Activated CD4-positive, alpha-beta T cell treated with anti-CD3 and anti-CD28 coated beads, Interleukin-2, amount 10 ng/mL, durations not matched to agents 7 days and 5 days (primary cell): Measurements from ENCODE around the gene NPAS2. TPM values are rescaled to one million over a fixed set of nuclear protein-coding genes. Genes with fewer than 3 reads are reported as not detected.

Experiments used
- CTCF ChIA-PET: fragments of 350-600 bp; sonication (Branson Sonifier 250); formaldehyde crosslinking; loops from one replicate; lab custom pipeline; 2021; ENCODE audit warnings: antibody characterized with exemption; lab: Charles Lee
- POLR2A ChIA-PET: fragments of 350-600 bp; sonication (Branson Sonifier 250); formaldehyde crosslinking; loops from one replicate; lab custom pipeline; 2021; ENCODE audit warnings: antibody characterized with exemption; lab: Charles Lee
- DNase-seq: peaks from one replicate; pipeline ENCODE4 v3.0.0-alpha.2; 2020
- H3K27ac Mint-ChIP-seq: one replicate; pipeline ENCODE4 v1.8.0; 2021; ENCODE audit warnings: mild to moderate bottlenecking, moderate library complexity, mixed read lengths
- H3K27me3 Mint-ChIP-seq: one replicate; pipeline ENCODE4 v1.8.0; 2021; ENCODE audit warnings: mixed read lengths
- H3K36me3 Mint-ChIP-seq: one replicate; pipeline ENCODE4 v1.8.0; 2021; ENCODE audit warnings: low read depth, mixed read lengths
- H3K4me1 Mint-ChIP-seq: one replicate; pipeline ENCODE4 v1.8.0; 2021; ENCODE audit warnings: mixed read lengths
- H3K4me3 Mint-ChIP-seq: one replicate; pipeline ENCODE4 v1.8.0; 2021; ENCODE audit warnings: mild to moderate bottlenecking, moderate library complexity, mixed read lengths
- H3K9me3 Mint-ChIP-seq: one replicate; pipeline ENCODE4 v1.8.0; 2021; ENCODE audit warnings: mixed read lengths
- total RNA-seq, 2 experiments: library from RNA; stranded (reverse); gene quantifications; one replicate each; pipeline ENCODE4 v1.2.3, GENCODE V29; 2021

The NPAS2 gene
- total RNA-seq, 2 experiments from 2014 or later: 5.6 to 6.1 TPM

DNA sequence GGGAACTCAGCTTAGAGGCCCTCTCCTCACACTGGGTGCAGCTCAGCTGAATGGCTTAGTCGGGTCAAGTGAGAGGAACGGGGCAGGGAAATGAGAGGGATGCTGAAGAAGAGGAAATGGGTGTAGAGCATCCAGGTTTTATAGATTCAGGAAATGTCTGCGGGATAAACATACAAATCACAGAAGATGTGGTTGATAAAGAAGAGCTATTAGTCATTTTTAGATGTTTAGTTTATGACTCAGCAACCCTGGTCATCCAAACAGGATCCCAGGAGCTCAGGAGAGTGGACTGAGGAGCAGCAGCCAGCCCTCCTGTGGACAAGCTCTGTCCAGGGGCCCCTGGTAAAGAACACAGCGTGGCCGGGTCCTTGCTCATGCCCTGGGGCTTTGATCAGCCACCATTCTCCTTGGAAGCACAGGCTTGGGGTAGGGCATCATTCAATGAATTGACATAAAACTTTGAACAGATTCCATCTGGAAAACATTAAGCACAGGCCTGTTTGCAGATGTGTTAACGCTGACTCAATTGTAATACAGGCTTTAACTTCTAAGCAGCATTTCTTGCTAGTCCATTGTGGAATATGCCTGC, 83.0 kb downstream of the NPAS2 start:
- ChIA-PET POLR2A (no interaction called here), CTCF (no interaction called here)
- H3K9me3 Mint-ChIP-seq: no peaks in the 10 kb centered on the region
- H3K27me3 Mint-ChIP-seq: peaks cover 1% of the 10 kb centered on the region
- no peak for DNase-seq
- H3K4me1 Mint-ChIP-seq: peaks cover 15% of the 10 kb centered on the region
- H3K36me3 Mint-ChIP-seq: no peaks in the 10 kb centered on the region
- no peak overlapping the region for H3K4me3 Mint-ChIP-seq
- no peak overlapping the region for H3K27ac Mint-ChIP-seq

- Mint-ChIP-seq H3K9me3 (no peaks in the 10 kb centered on the region), H3K4me1 (peaks cover 17% of the 10 kb centered on the region), H3K4me3 (no peak overlapping the region), H3K36me3 (no peaks in the 10 kb centered on the region), H3K27ac (no peak overlapping the region), H3K27me3 (peaks cover 1% of the 10 kb centered on the region)
- ChIA-PET CTCF (no interaction called here), POLR2A (no interaction called here)
- no peak for DNase-seq
Measured at GRCh38 chr2:100903534-100904258, 83.8 kb downstream of the NPAS2 start.

- POLR2A ChIA-PET: no interaction called here
- DNase-seq: no peak
- CTCF ChIA-PET: interaction anchor here (0.9 kb wide), 1 partner anchor 10 kb away, joined by 3 read pairs; no protein-coding TSS in a partner anchor
- H3K27me3 Mint-ChIP-seq: peaks cover 1% of the 10 kb centered on the region
- H3K4me1 Mint-ChIP-seq: peaks cover 17% of the 10 kb centered on the region
- H3K9me3 Mint-ChIP-seq: no peaks in the 10 kb centered on the region
- no peak overlapping the region for H3K27ac Mint-ChIP-seq
- no peaks in the 10 kb centered on the region for H3K36me3 Mint-ChIP-seq
- H3K4me3 Mint-ChIP-seq: no peak overlapping the region
Measured at GRCh38 chr2:100905132-100905805, 85.3 kb downstream of the NPAS2 start.

- Mint-ChIP-seq H3K36me3 (no peaks in the 10 kb centered on the region), H3K27ac (no peak overlapping the region), H3K9me3 (no peaks in the 10 kb centered on the region), H3K27me3 (peaks cover 1% of the 10 kb centered on the region), H3K4me1 (peaks cover 17% of the 10 kb centered on the region), H3K4me3 (no peak overlapping the region)
- ChIA-PET POLR2A (no interaction called here), CTCF (interaction anchor here (0.9 kb wide), 1 partner anchor 11 kb away, joined by 3 read pairs; no protein-coding TSS in a partner anchor)
- DNase-seq: no peak
Measured at GRCh38 chr2:100906131-100906530, 86.2 kb downstream of the NPAS2 start.

DNA sequence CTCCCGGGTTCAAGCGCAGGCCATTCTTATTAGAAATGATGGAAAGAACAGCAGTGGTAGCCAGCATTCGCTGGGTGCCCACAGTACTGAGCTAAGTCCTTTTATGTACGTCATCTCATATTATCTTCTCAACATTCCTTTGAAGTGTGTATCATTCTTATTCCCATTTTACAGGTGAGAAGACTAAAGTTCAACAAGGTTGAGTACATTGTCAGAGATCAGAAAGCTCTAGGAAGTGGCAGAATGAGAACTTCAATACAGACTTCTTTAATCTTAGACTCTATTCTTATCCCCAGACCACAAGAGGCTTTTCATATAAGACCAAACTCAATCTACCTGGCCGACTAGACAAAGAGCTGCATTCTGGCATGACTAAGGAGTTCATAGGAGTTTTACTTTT, 86.7 kb downstream of the NPAS2 start:
- no peak for DNase-seq
- H3K4me3 Mint-ChIP-seq: no peak overlapping the region
- H3K27me3 Mint-ChIP-seq: peaks cover 1% of the 10 kb centered on the region
- H3K4me1 Mint-ChIP-seq: peaks cover 17% of the 10 kb centered on the region
- ChIA-PET CTCF (no interaction called here), POLR2A (no interaction called here)
- H3K27ac Mint-ChIP-seq: no peak overlapping the region
- no peaks in the 10 kb centered on the region for H3K9me3 Mint-ChIP-seq
- no peaks in the 10 kb centered on the region for H3K36me3 Mint-ChIP-seq

DNA sequence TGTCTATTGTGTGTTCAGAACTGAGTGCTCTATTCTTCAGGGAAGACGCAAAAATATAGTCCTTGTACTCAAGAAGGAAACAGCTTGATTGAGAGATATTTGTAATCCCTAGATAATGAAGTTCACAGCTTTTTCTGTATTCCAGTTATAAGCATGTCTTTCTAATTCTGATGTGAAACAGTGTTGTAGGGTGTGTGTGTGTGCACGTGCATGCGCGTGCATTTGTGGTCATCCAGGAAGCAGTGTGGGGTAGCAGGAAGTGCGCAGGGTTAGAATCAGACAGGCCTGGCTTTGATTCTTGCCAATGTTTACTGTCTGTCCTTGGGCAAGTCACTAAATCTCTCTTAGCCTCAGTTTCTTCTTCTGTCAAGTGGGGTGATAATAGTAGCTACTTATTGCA, 87.9 kb downstream of the NPAS2 start:
- Mint-ChIP-seq H3K4me1 (peaks cover 14% of the 10 kb centered on the region), H3K27me3 (no peaks in the 10 kb centered on the region), H3K27ac (no peak overlapping the region), H3K9me3 (no peaks in the 10 kb centered on the region), H3K4me3 (no peak overlapping the region), H3K36me3 (no peaks in the 10 kb centered on the region)
- DNase-seq: no peak
- POLR2A ChIA-PET: no interaction called here
- CTCF ChIA-PET: interaction anchor here (1.0 kb wide), 1 partner anchor 11 kb away, joined by 4 read pairs; no protein-coding TSS in a partner anchor

GRCh38 chr2:100909534-100910081, 89.7 kb downstream of the NPAS2 start:
- CTCF ChIA-PET: interaction anchor here (0.8 kb wide), 1 partner anchor 14 kb away, joined by 3 read pairs; no protein-coding TSS in a partner anchor
- Mint-ChIP-seq H3K36me3 (peaks cover 2% of the 10 kb centered on the region), H3K4me1 (peaks cover 14% of the 10 kb centered on the region), H3K27ac (no peak overlapping the region), H3K4me3 (no peak overlapping the region), H3K9me3 (peaks cover 2% of the 10 kb centered on the region), H3K27me3 (no peaks in the 10 kb centered on the region)
- DNase-seq: no peak
- POLR2A ChIA-PET: no interaction called here

- Mint-ChIP-seq H3K36me3 (peaks cover 2% of the 10 kb centered on the region), H3K4me3 (no peak overlapping the region), H3K9me3 (peaks cover 2% of the 10 kb centered on the region), H3K4me1 (peaks cover 14% of the 10 kb centered on the region), H3K27ac (no peak overlapping the region), H3K27me3 (no peaks in the 10 kb centered on the region)
- CTCF ChIA-PET: no interaction called here
- POLR2A ChIA-PET: no interaction called here
- no peak for DNase-seq
Measured at GRCh38 chr2:100910111-100910510, 90.2 kb downstream of the NPAS2 start.

GRCh38 chr2:100919316-100919715, 99.4 kb downstream of the NPAS2 start:
- Mint-ChIP-seq H3K27me3 (no peaks in the 10 kb centered on the region), H3K27ac (no peak overlapping the region), H3K9me3 (no peaks in the 10 kb centered on the region), H3K36me3 (no peaks in the 10 kb centered on the region), H3K4me3 (no peak overlapping the region), H3K4me1 (peaks cover 5% of the 10 kb centered on the region)
- DNase-seq: no peak
- ChIA-PET POLR2A (no interaction called here), CTCF (interaction anchor here (1.0 to 1.5 kb wide), 2 partner anchors 11 to 15 kb away, joined by 3 to 4 read pairs; no protein-coding TSS in a partner anchor)

DNA sequence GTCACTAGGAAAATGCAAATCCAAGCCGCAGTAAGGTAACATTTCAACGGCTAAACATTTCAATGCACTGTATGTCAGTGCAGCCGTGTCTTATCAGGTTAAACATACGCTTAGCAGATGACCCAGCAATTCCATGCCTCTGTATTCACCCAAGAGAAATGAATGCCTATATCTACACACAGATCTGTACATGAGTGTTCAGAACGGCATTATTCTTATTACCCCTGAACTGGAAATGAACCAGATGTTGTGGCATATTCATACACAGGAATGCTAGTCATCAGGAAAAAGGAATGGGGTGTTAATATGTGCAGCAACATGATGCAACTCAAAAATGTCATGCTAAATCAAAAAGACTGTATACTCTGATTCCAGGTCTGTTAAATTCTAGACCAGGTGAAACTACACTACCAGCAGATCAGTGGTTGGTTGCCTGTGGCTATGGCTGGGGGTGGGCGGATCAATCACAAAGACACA, 101.8 kb downstream of the NPAS2 start:
- no peak for DNase-seq
- Mint-ChIP-seq H3K9me3 (no peaks in the 10 kb centered on the region), H3K27ac (no peak overlapping the region), H3K4me1 (peaks cover 15% of the 10 kb centered on the region), H3K4me3 (no peak overlapping the region), H3K27me3 (no peaks in the 10 kb centered on the region), H3K36me3 (no peaks in the 10 kb centered on the region)
- ChIA-PET CTCF (no interaction called here), POLR2A (no interaction called here)

DNA sequence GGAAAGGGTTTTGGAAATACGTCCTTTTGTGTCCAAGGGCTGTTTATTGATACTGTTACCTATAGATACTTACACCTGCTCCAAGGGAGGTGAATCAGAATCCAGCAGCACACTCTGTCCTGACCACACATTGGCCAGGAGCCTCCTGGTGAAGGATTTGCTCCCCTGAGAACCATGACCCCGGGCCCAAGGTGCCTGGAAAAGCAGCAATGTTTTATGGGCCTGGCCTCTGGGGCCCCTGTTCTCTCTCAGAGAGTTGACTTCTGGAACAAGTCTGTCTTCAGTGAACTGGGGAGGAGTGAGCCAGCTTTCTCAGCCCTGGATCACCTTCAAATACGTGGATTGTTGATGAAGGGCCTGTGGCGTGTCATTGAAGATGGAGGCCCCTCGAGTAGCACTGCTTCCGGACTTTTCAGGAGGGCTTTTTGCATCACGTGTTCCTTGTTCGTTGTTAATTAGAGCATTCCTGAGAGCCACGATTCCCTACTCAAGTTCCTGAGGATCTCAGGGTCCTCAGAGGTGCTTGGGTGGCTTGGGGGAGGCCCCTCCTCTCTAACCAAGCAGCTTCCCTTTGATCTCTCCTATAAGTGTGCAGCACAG, 103.6 kb downstream of the NPAS2 start:
- POLR2A ChIA-PET: no interaction called here
- Mint-ChIP-seq H3K36me3 (no peaks in the 10 kb centered on the region), H3K4me1 (peaks cover 15% of the 10 kb centered on the region), H3K4me3 (no peak overlapping the region), H3K27ac (no peak overlapping the region), H3K27me3 (no peaks in the 10 kb centered on the region), H3K9me3 (no peaks in the 10 kb centered on the region)
- CTCF ChIA-PET: interaction anchor here (0.9 to 1.3 kb wide), 2 partner anchors 10 to 14 kb away, joined by 3 to 6 read pairs; no protein-coding TSS in a partner anchor
- no peak for DNase-seq

- no peak overlapping the region for H3K4me3 Mint-ChIP-seq
- CTCF ChIA-PET: no interaction called here
- no peak for DNase-seq
- POLR2A ChIA-PET: no interaction called here
- H3K27me3 Mint-ChIP-seq: no peaks in the 10 kb centered on the region
- H3K36me3 Mint-ChIP-seq: no peaks in the 10 kb centered on the region
- H3K9me3 Mint-ChIP-seq: no peaks in the 10 kb centered on the region
- peak overlapping the region; percentile 89 for H3K27ac Mint-ChIP-seq
- peaks cover 15% of the 10 kb centered on the region for H3K4me1 Mint-ChIP-seq
Measured at GRCh38 chr2:100924122-100924519, 104.2 kb downstream of the NPAS2 start.
